A549 (cell line): ENCODE measurements around the gene MEG3. TPM values are rescaled to one million over a fixed set of nuclear protein-coding genes. Genes with fewer than 3 reads are reported as not detected.

ENCODE experiments used
- ATAC-seq, 2 experiments: fragments of 200-7000 bp in 1 of 2; fragments of >200 bp in 1 of 2; cut with Nextera tagmentation in 1 of 2; cut with Tn5 transposase in 1 of 2; 3 replicates each; pipeline versions ENCODE4 v1.8.0 to v1.9.1; 2018 to 2020; ENCODE audit warnings: mild to moderate bottlenecking in 1 of 2, moderate library complexity in 1 of 2
- CTCF ChIA-PET: fragments of 300-600 bp; sonication (Branson Sonifier 250); formaldehyde crosslinking; extraction: SDS; loops from one replicate; lab custom pipeline; 2021; ENCODE audit warnings: antibody characterized with exemption, inconsistent platforms; lab: Yijun Ruan, JAX
- POLR2A ChIA-PET: fragments of 350-600 bp; formaldehyde crosslinking; extraction: SDS; loops from one replicate; lab custom pipeline; 2021; ENCODE audit warnings: antibody characterized with exemption, inconsistent platforms; lab: Yijun Ruan, JAX
- DNase-seq, 2 experiments: peaks; one replicate each; pipeline versions ENCODE4 v3.0.0 to v3.0.0-alpha.2; 2011 to 2016; ENCODE audit warnings: low read depth in 1 of 2, low spot score in 1 of 2
- FAIRE-seq: peaks from 2 replicates; lab custom pipeline; 2011; peaks lifted over from hg19 to GRCh38; lab: Jason Lieb, UNC
- H3K27ac ChIP-seq, 2 experiments: fragments of >200 bp; sonication (Bioruptor Twin); formaldehyde crosslinking; 3 replicates each; pipeline ENCODE4 v1.5.1; 2016 to 2017
- H3K4me1 ChIP-seq: fragments of >200 bp; sonication (Bioruptor Twin); formaldehyde crosslinking; 3 replicates; pipeline ENCODE4 v1.6.1; 2016
- H3K4me2 ChIP-seq: fragments of >200 bp; sonication (Bioruptor Twin); formaldehyde crosslinking; 3 replicates; pipeline ENCODE4 v1.6.1; 2016
- H3K4me3 ChIP-seq: fragments of >200 bp; sonication (Bioruptor Twin); formaldehyde crosslinking; 3 replicates; pipeline ENCODE4 v1.5.1; 2016
- H3K9me3 ChIP-seq: fragments of >200 bp; sonication (Bioruptor Twin); formaldehyde crosslinking; 3 replicates; pipeline ENCODE4 v1.6.1; 2016
- ATOH8 ChIP-seq: fragments of 250-450 bp; sonication (Bioruptor Pico); IDR thresholded peaks from 2 replicates; pipeline ENCODE4 v1.5.0; 2020; ENCODE audit warnings: low read depth, mild to moderate bottlenecking, moderate library complexity
- BHLHE40 ChIP-seq: IDR thresholded peaks from 2 replicates; pipeline ENCODE4 v1.6.1; 2012; ENCODE audit warnings: low read depth, low read length, inconsistent platforms
- CEBPB ChIP-seq, 2 experiments: fragments of >200 bp in 1 of 2; sonication (Bioruptor Twin) in 1 of 2; formaldehyde crosslinking in 1 of 2; IDR thresholded peaks; 2 replicates each; pipeline ENCODE4 v1.6.1; 2012 to 2016
- CTCF ChIP-seq: fragments of >200 bp; sonication (Bioruptor Twin); formaldehyde crosslinking; IDR thresholded peaks from 3 replicates; pipeline ENCODE4 v1.5.1; 2016
- EHF ChIP-seq: fragments of 250-450 bp; sonication (Bioruptor Pico); IDR thresholded peaks from 2 replicates; pipeline ENCODE4 v1.5.0; 2020; ENCODE audit warnings: mild to moderate bottlenecking
- ESRRA ChIP-seq: fragments of 150-350 bp; IDR thresholded peaks from 2 replicates; pipeline ENCODE4 v1.6.1; 2014; ENCODE audit warnings: mild to moderate bottlenecking, low read length, borderline replicate concordance
- FOSL2 ChIP-seq, 2 experiments: fragments of 450-650 bp in 1 of 2; fragments of >200 bp in 1 of 2; sonication (Bioruptor Twin) in 1 of 2; formaldehyde crosslinking; IDR thresholded peaks; 2 replicates each; pipeline versions ENCODE4 v1.5.0 to v1.6.1; 2016 to 2020; ENCODE audit warnings: mild to moderate bottlenecking in 1 of 2, moderate library complexity in 1 of 2
- HDAC2 ChIP-seq: fragments of 200-600 bp; sonication (generic); IDR thresholded peaks from 2 replicates; pipeline ENCODE4 v1.6.1; 2016
- HES2 ChIP-seq: fragments of >200 bp; sonication (Bioruptor Twin); formaldehyde crosslinking; IDR thresholded peaks from 2 replicates; pipeline ENCODE4 v1.6.1; 2016
- HOXB13 ChIP-seq: fragments of 250-450 bp; sonication (Bioruptor Pico); IDR thresholded peaks from 2 replicates; pipeline ENCODE4 v1.5.0; 2020; ENCODE audit warnings: low read depth, mild to moderate bottlenecking, moderate library complexity
- MAFK ChIP-seq: fragments of 450-650 bp; IDR thresholded peaks from 2 replicates; pipeline ENCODE4 v1.6.1; 2014; ENCODE audit not compliant: partially characterized antibody
- NR3C1 ChIP-seq: fragments of >200 bp; sonication (Bioruptor Twin); formaldehyde crosslinking; IDR thresholded peaks from 3 replicates; pipeline ENCODE4 v1.6.1; 2017
- POLR2A ChIP-seq: IDR thresholded peaks from 2 replicates; pipeline ENCODE4 v1.6.1; 2012; ENCODE audit warnings: mild to moderate bottlenecking, low read length
- RAD21 ChIP-seq, 2 experiments: fragments of >200 bp in 1 of 2; sonication (Bioruptor Twin) in 1 of 2; formaldehyde crosslinking in 1 of 2; IDR thresholded peaks in 1 of 2; conservative IDR thresholded peaks in 1 of 2; 2 replicates in 1 of 2; 3 replicates in 1 of 2; pipeline ENCODE4 v1.6.1; 2012 to 2018; ENCODE audit warnings: inconsistent platforms in 1 of 2
- RARB ChIP-seq: fragments of 250-450 bp; sonication (Bioruptor Pico); IDR thresholded peaks from 2 replicates; pipeline ENCODE4 v1.8.0; 2021; ENCODE audit warnings: mild to moderate bottlenecking, moderate library complexity
- RNF2 ChIP-seq: fragments of 200-600 bp; sonication (generic); IDR thresholded peaks from 2 replicates; pipeline ENCODE4 v1.6.1; 2016; ENCODE audit warnings: low read depth, mild to moderate bottlenecking, antibody characterized with exemption, moderate library complexity, borderline replicate concordance
- SMC3 ChIP-seq: fragments of >200 bp; sonication (Bioruptor Twin); formaldehyde crosslinking; IDR thresholded peaks from 3 replicates; pipeline ENCODE4 v1.6.1; 2018; ENCODE audit warnings: inconsistent platforms
- SREBF2 ChIP-seq: fragments of 450-650 bp; IDR thresholded peaks from 2 replicates; pipeline ENCODE4 v1.6.1; 2014; ENCODE audit warnings: mild to moderate bottlenecking, moderate library complexity
- TFCP2L1 ChIP-seq: fragments of 250-450 bp; sonication (Bioruptor Pico); IDR thresholded peaks from 2 replicates; pipeline ENCODE4 v1.5.0; 2021; ENCODE audit warnings: mild to moderate bottlenecking
- USF2 ChIP-seq: fragments of 450-650 bp; IDR thresholded peaks from 2 replicates; pipeline ENCODE4 v1.6.1; 2014; ENCODE audit warnings: antibody characterized with exemption
- WGBS: methylation state at CpG from one replicate; pipeline ENCODE4 v1.1.6; 2017; ENCODE audit errors: missing lambda C conversion rate; 5-methylcytosine and 5-hydroxymethylcytosine counted together
- polyA plus RNA-seq, 4 experiments: library from polyadenylated mRNA; depleted of rRNA in 3 of 4; stranded (reverse); fragments of >200 nt; fragmentation: RNase III in 1 of 4; extraction: RNeasy Plus Mini Kit Qiagen cat#74134 plus additional on column Dnase treatment in 1 of 4; gene quantifications; 2 replicates in 3 of 4; 3 replicates in 1 of 4; pipeline ENCODE4 v1.2.3, GENCODE V29; 2011 to 2017

The MEG3 gene
- polyA plus RNA-seq, 2 of the 4 experiments (the other 2 are of a cell fraction), result 27.0 to 56.7 TPM

GRCh38 chr14:100903672-100904185 is 77.8 kb downstream of the MEG3 start, which contains the start of gene RTL1:
Gene RTL1 (minus strand): TSS chr14:100903722. CDS start chr14:100884788, 18,934 bp downstream.
- H3K4me2 ChIP-seq, result 0 out of 3 replicates have a peak within 1 kb of the TSS, but pooled peaks have one; percentile 32
- CTCF ChIA-PET, result interaction anchor here (0.6 to 3.8 kb wide), 4 partner anchors 13 to 336 kb away, joined by 3 to 32 read pairs (median 12); no protein-coding TSS in a partner anchor
- TF ChIP-seq SREBF2 (no peak), CEBPB (IDR thresholded peaks at IDR 0.05) (no peak)
- no peak within 1 kb of the TSS for H3K4me3 ChIP-seq
- no peaks in the 10 kb centered on the region for H3K9me3 ChIP-seq
- no peak for ATAC-seq
- H3K4me1 ChIP-seq, result peaks cover 5% of the 10 kb centered on the region; the same call in 2 of the 3 replicates
- DNase-seq, result no peak
- POLR2A ChIA-PET, result no interaction called here
- 85% methylated on average over 10 of the region's 12 CpGs for WGBS
- FAIRE-seq, result no peak
- peak within 1 kb of the TSS; percentile 62 for H3K27ac ChIP-seq

GRCh38 chr14:100904307-100905087 is 78.6 kb downstream of the MEG3 start:
- no peak for FAIRE-seq
- Histone ChIP-seq H3K27ac (peak overlapping the region; percentile 62), H3K9me3 (no peaks in the 10 kb centered on the region), H3K4me2 (0 out of 3 replicates have a peak overlapping the region, but pooled peaks have one; percentile 32), H3K4me1 (peaks cover 5% of the 10 kb centered on the region; the same call in 2 of the 3 replicates), H3K4me3 (no peak overlapping the region)
- ATAC-seq, result peak in 1 of 2 experiments; percentile 41; a peak in 2 of 6 replicates
- ChIA-PET CTCF (interaction anchor here (0.9 to 2.6 kb wide), 5 partner anchors 15 to 723 kb away, joined by 3 to 24 read pairs (median 6); no protein-coding TSS in a partner anchor), POLR2A (interaction anchor here (1.1 kb wide), 1 partner anchor 335 kb away, joined by 3 read pairs; no protein-coding TSS in a partner anchor)
- TF ChIP-seq TFCP2L1 (CRISPR knock-in tag) (no peak), SMC3 (peak; percentile 55), CTCF (peak; percentile 30), RAD21 (conservative IDR thresholded peaks at IDR 0.05 in 1 of 2, IDR thresholded peaks at IDR 0.05 in 1 of 2) (peak; percentile 47 to 53), MAFK (peak; percentile 34)
- 75% methylated on average over 30 of the region's 45 CpGs for WGBS
- peak in 1 of 2 experiments; percentile 34 for DNase-seq

- Histone ChIP-seq H3K27ac (0 out of 6 replicates have a peak overlapping the region, but pooled peaks of 1 of the 2 experiments have one; percentile 30), H3K4me2 (no peak overlapping the region), H3K4me3 (no peak overlapping the region), H3K4me1 (peaks cover 5% of the 10 kb centered on the region; the same call in 2 of the 3 replicates), H3K9me3 (no peaks in the 10 kb centered on the region)
- ATAC-seq (no peak), FAIRE-seq (no peak), DNase-seq (no peak)
- ChIA-PET POLR2A (interaction anchor here (1.1 kb wide), 1 partner anchor 334 kb away, joined by 3 read pairs; no protein-coding TSS in a partner anchor), CTCF (interaction anchor here (0.9 to 2.6 kb wide), 8 partner anchors 14 to 732 kb away, joined by 3 to 24 read pairs (median 4); no protein-coding TSS in a partner anchor)
- WGBS, result 91% methylated on average over 12 of the region's 12 CpGs
- TF ChIP-seq HDAC2 (no peak), BHLHE40 (no peak), RAD21 (conservative IDR thresholded peaks at IDR 0.05 in 1 of 2, IDR thresholded peaks at IDR 0.05 in 1 of 2) (no peak), FOSL2 (IDR thresholded peaks at IDR 0.05) (no peak), FOSL2 (CRISPR knock-in tag; IDR thresholded peaks at IDR 0.05) (no peak), RARB (CRISPR knock-in tag) (no peak), USF2 (no peak), POLR2A (no peak), ATOH8 (CRISPR knock-in tag) (no peak), CTCF (no peak), HES2 (no peak), TFCP2L1 (CRISPR knock-in tag) (no peak), ESRRA (no peak), RNF2 (no peak), EHF (no peak), HOXB13 (CRISPR knock-in tag) (no peak), NR3C1 (no peak)
Measured at GRCh38 chr14:100905166-100905565, 79.2 kb downstream of the MEG3 start.
